Esophagus muscularis mucosa (tissue), 4 donors: Measurements from ENCODE around the gene ACAN. TPM values are rescaled to one million over a fixed set of nuclear protein-coding genes. Genes with fewer than 3 reads are reported as not detected.

Experiments used
- DNase-seq: peaks from one replicate; pipeline ENCODE4 v3.0.0-alpha.2; 2017; ENCODE audit errors: extremely low spot score
- H3K27ac ChIP-seq, 4 donors: fragments of 200-600 bp; sonication (generic); replicated peaks in 1 of 4; 1 replicate in 3 of 4; 2 replicates in 1 of 4; pipeline ENCODE4 v1.5.1; 2016 to 2019; ENCODE audit warnings: mild to moderate bottlenecking in 1 of 4
- H3K27me3 ChIP-seq, 4 donors: fragments of 200-600 bp; sonication (generic); one replicate each; pipeline versions ENCODE4 v1.5.1 to v1.6.0; 2016 to 2019
- H3K36me3 ChIP-seq, 4 donors: fragments of 200-600 bp; sonication (generic); one replicate each; pipeline ENCODE4 v1.5.1; 2016 to 2019
- H3K4me1 ChIP-seq, 4 donors: fragments of 200-600 bp; sonication (generic); one replicate each; pipeline ENCODE4 v1.5.1; 2016 to 2019
- H3K4me3 ChIP-seq, 4 donors: fragments of 200-600 bp; sonication (generic); 1 replicate in 2 of 4; 2 replicates in 2 of 4; pipeline ENCODE4 v1.5.1; 2016 to 2019; ENCODE audit warnings: mild to moderate bottlenecking in 4 of 4, moderate library complexity in 1 of 4
- H3K9me3 ChIP-seq, 4 donors: fragments of 200-600 bp; sonication (generic); 1 replicate in 3 of 4; 2 replicates in 1 of 4; pipeline ENCODE4 v1.5.1; 2016 to 2019
- CTCF ChIP-seq, 3 experiments: fragments of 200-600 bp in 2 of 3; fragments of 450-650 bp in 1 of 3; sonication (generic) in 2 of 3; IDR thresholded peaks; one replicate each; pipeline ENCODE4 v1.5.1; 2017 to 2019; ENCODE audit warnings: antibody characterized with exemption in 3 of 3, mild to moderate bottlenecking in 2 of 3, moderate library complexity in 1 of 3
- EP300 ChIP-seq: sonication (generic); formaldehyde crosslinking; IDR thresholded peaks from one replicate; pipeline ENCODE4 v1.6.1; 2017; ENCODE audit warnings: antibody characterized with exemption
- POLR2A ChIP-seq: fragments of 450-650 bp; IDR thresholded peaks from one replicate; pipeline ENCODE4 v1.6.1; 2017; ENCODE audit warnings: antibody characterized with exemption, moderate library complexity, mild to moderate bottlenecking, low read depth
- POLR2AphosphoS5 ChIP-seq, 2 donors: sonication (generic); formaldehyde crosslinking; IDR thresholded peaks; one replicate each; pipeline ENCODE4 v1.6.1; 2017; ENCODE audit warnings: antibody characterized with exemption in 2 of 2
- WGBS: methylation state at CpG from one replicate; pipeline ENCODE4 v1.1.5; 2018; 5-methylcytosine and 5-hydroxymethylcytosine counted together
- intact Hi-C: fragments of 100-400 bp; cut with DNase I; formaldehyde crosslinking; loops from one replicate; pipeline ENCODE4 v1.15.1; 2023
- total RNA-seq, 4 donors: library from RNA; depleted of rRNA; stranded (reverse); fragments of >200 nt; gene quantifications; one replicate each; pipeline versions ENCODE4 v1.1.0 to v1.2.1, GENCODE V29; 2016

ACAN gene
- total RNA-seq, 4 donors from 2014 or later: under 0.01 to 0.11 (median 0.06) TPM; not detected in 1

GRCh38 chr15:88898736-88899135 lies 95.5 kb downstream of the ACAN start:
- peaks cover 26 to 52% (median 46%) of the 10 kb centered on the region in 4 donors for H3K36me3 ChIP-seq
- peak overlapping the region in 2 of 4 donors; percentile 18 to 81 for H3K27ac ChIP-seq
- no peak overlapping the region for H3K4me3 ChIP-seq
- intact Hi-C loops: loop anchor here (5.0 kb wide), 1 partner anchor 276 kb away; the partner anchor contains the start of gene AEN
- TF ChIP-seq EP300 (no peak), CTCF (IDR thresholded peaks at IDR 0.05) (no peak), POLR2AphosphoS5 (IDR thresholded peaks at IDR 0.05) (no peak), POLR2A (no peak)
- H3K9me3 ChIP-seq: no peaks in the 10 kb centered on the region
- peaks cover 0 to 20% (median 3%) of the 10 kb centered on the region in 4 donors for H3K27me3 ChIP-seq
- 88% methylated on average over 15 of the region's 15 CpGs for WGBS
- H3K4me1 ChIP-seq: peaks cover 47 to 64% (median 56%) of the 10 kb centered on the region in 4 donors
- no peak for DNase-seq

GRCh38 chr15:88899251-88899650 lies 96.0 kb downstream of the ACAN start:
- no peak for TF ChIP-seq POLR2A
- no peak for TF ChIP-seq POLR2AphosphoS5 (IDR thresholded peaks at IDR 0.05)
- TF ChIP-seq EP300: no peak
- TF ChIP-seq CTCF (IDR thresholded peaks at IDR 0.05): no peak
- Histone ChIP-seq H3K27me3 (peaks cover 0 to 15% (median 3%) of the 10 kb centered on the region in 4 donors), H3K36me3 (peaks cover 26 to 57% (median 50%) of the 10 kb centered on the region in 4 donors), H3K27ac (peak overlapping the region in 1 of 4 donors; percentile 18), H3K9me3 (no peaks in the 10 kb centered on the region), H3K4me3 (no peak overlapping the region), H3K4me1 (peaks cover 43 to 62% (median 53%) of the 10 kb centered on the region in 4 donors)
- intact Hi-C loops: loop anchor here (5.0 kb wide), 1 partner anchor 277 kb away; the partner anchor contains the start of gene AEN
- WGBS: 95% methylated on average over 9 of the region's 9 CpGs
- no peak for DNase-seq

GRCh38 chr15:88900309-88900981 lies 97.2 kb downstream of the ACAN start:
- intact Hi-C loops: loop anchor here (5.0 kb wide), 1 partner anchor 277 kb away; no protein-coding TSS in a partner anchor
- peaks cover 43 to 62% (median 53%) of the 10 kb centered on the region in 4 donors for H3K4me1 ChIP-seq
- H3K27ac ChIP-seq: peak overlapping the region in 2 of 4 donors; percentile 13 to 34
- H3K36me3 ChIP-seq: peaks cover 26 to 66% (median 56%) of the 10 kb centered on the region in 4 donors
- H3K4me3 ChIP-seq: no peak overlapping the region
- TF ChIP-seq EP300: no peak
- TF ChIP-seq POLR2A: no peak
- TF ChIP-seq CTCF (IDR thresholded peaks at IDR 0.05): no peak
- TF ChIP-seq POLR2AphosphoS5 (IDR thresholded peaks at IDR 0.05): no peak
- peaks cover 0 to 3% (median 0%) of the 10 kb centered on the region in 4 donors for H3K27me3 ChIP-seq
- no peak for DNase-seq
- no peaks in the 10 kb centered on the region for H3K9me3 ChIP-seq
- WGBS: 92% methylated on average over 11 of the region's 12 CpGs

GRCh38 chr15:88900982-88901418 lies 97.8 kb downstream of the ACAN start:
- DNase-seq: no peak
- H3K27ac ChIP-seq: peak overlapping the region in 1 of 4 donors; percentile 34
- H3K27me3 ChIP-seq: no peaks in the 10 kb centered on the region
- TF ChIP-seq EP300 (no peak), CTCF (IDR thresholded peaks at IDR 0.05) (no peak), POLR2AphosphoS5 (IDR thresholded peaks at IDR 0.05) (no peak), POLR2A (no peak)
- 91% methylated on average over 5 of the region's 5 CpGs for WGBS
- intact Hi-C loops: loop anchor here (5.0 kb wide), 1 partner anchor 276 kb away; no protein-coding TSS in a partner anchor
- H3K9me3 ChIP-seq: no peaks in the 10 kb centered on the region
- H3K4me3 ChIP-seq: no peak overlapping the region
- H3K36me3 ChIP-seq: peaks cover 26 to 71% (median 61%) of the 10 kb centered on the region in 4 donors
- H3K4me1 ChIP-seq: peaks cover 42 to 63% (median 53%) of the 10 kb centered on the region in 4 donors
